IPS DF 4.7 (cell line): Measurements from ENCODE around the gene PLK3.
A peak's percentile ranks its signal among the peaks of the same experiment; 100 is the strongest.
"Not testable (repeated sequence)": the region's sequence is repeated elsewhere in the genome, so short reads cannot be mapped to it uniquely, and the experiment has no call there.

Experiments
- DNase-seq: peaks from one replicate; pipeline ENCODE4 v3.0.0-alpha.2; 2013; ENCODE audit warnings: low spot score; ENCODE audit errors: extremely low read depth

PLK3 gene

GRCh38 chr1:44808063-44808937, 8.1 kb downstream of the PLK3 start, which contains the start of gene BTBD19:
TSS of gene BTBD19 (plus strand) at chr1:44808523. CDS start at chr1:44808821, 298 bp downstream.
- DNase-seq = no peak

DNA sequence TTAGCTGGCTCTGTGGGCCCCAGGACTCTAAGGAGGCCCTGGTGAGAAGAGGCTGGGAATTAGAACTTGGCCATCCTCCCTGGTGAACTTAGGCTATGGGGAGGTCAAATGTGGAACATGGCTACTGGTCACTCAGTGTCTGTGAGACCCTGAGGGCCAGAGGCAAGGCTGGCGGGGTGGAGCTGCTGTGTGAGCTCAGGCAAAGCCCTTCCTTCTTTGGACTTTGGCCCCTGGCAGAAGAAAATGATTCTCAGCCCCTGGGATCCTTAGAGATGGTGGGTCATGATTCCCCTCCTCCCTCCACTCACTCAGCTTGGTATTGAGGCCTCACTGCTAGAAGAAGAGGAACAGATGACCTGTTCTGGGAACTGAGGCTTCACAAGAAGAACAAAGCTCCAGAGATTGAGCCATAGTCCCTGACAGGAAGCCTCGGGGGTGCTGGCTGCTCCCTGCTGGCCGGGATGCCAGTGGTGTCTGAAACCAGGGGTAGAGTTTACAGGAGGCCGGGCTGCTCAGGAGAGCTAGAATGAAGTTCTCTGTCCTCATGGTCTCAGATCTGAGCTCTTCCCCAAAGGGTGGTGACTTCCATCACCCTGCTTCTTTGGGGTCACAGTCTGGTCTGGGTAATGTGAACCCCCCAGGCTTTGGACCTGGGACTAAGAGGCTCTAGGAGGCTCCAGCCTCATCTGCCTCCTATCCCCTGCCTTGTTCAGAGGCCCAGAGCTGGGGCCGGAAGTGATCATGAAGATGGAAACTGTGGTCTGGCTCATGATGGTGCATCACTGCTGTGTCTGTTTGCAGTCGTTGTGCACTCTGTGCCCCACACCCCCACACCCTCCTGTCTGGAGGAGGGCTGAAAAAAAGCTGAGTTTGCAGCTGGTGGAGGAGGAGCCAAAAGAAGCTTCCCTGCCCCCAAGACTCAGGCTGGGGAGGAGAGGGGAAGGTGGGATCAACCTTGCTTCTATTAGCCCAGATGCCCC, 9.1 kb downstream of the PLK3 start:
- no peak for DNase-seq

DNA sequence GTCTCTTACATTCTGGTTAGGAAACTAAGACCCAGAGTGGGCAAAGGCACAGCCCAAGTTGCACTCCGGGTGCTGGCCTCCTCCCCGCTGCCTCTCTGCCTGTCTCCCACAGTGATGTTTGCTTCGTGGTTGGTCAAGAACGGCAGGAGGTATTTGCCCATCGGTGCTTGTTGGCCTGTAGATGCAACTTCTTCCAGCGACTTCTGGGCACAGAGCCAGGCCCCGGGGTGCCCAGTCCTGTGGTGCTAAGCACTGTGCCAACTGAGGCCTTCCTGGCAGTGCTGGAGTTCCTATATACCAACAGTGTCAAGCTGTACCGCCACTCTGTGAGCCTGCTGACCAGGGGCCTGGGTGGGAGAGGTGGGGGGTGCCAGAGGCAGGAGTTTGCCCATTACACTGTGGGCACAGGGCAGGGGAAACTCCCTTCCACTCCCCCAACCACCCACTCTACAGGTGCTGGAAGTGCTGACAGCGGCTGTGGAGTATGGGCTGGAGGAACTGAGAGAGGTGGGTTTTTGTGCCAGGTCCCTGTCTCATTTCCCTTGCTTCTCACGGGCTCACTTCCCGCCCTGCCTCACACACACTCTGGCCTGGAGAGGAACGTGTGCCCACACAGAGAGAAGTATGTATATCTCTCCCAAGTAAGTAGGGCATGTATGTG, 10.1 kb downstream of the PLK3 start:
- no peak for DNase-seq

- not testable (repeated sequence) for DNase-seq
Measured at GRCh38 chr1:44810762-44811105, 10.6 kb downstream of the PLK3 start.

- no peak for DNase-seq
Measured at GRCh38 chr1:44811234-44811633, 11.1 kb downstream of the PLK3 start.

- no peak for DNase-seq
Measured at GRCh38 chr1:44812822-44813543, 12.8 kb downstream of the PLK3 start.

GRCh38 chr1:44815926-44816325, 15.7 kb downstream of the PLK3 start:
- DNase-seq = not testable (repeated sequence)

GRCh38 chr1:44817307-44817706, 17.1 kb downstream of the PLK3 start:
- DNase-seq = no peak

DNA sequence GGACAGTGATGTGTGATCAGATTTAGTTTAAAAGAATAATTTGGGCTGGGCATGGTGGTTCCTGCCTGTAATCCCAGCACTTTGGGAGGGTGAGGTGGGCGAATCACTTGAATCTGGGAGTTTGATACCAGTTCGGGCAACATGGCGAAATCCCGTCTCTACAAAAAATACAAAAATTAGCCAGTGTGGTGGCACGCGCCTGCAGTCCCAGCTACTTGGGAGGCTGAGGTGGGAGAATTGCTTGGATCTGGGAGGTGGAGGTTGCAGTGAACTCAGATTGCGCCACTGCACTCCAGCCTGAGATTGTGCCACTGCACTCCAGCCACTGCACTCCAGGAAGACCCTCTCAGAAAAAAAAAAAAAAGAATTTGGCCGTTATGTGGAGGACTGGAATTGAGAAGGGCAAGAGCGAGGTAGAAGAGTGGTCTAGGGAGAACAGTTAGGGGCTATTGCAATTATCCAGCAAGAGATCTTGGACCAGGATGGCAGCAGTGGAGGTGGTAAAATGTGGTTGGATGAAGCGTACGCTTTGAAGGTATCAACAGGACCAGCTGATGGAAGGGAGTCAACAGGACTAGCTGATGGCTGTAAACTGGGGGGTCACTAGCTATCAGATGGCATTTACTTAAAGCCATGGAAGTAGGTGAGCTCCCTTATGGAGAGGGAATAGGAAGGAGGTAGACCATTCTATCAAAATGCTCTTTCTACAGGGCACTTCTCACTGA, 17.8 kb downstream of the PLK3 start:
- no peak for DNase-seq

GRCh38 chr1:44819196-44819607, 19.0 kb downstream of the PLK3 start:
- DNase-seq = no peak

DNA sequence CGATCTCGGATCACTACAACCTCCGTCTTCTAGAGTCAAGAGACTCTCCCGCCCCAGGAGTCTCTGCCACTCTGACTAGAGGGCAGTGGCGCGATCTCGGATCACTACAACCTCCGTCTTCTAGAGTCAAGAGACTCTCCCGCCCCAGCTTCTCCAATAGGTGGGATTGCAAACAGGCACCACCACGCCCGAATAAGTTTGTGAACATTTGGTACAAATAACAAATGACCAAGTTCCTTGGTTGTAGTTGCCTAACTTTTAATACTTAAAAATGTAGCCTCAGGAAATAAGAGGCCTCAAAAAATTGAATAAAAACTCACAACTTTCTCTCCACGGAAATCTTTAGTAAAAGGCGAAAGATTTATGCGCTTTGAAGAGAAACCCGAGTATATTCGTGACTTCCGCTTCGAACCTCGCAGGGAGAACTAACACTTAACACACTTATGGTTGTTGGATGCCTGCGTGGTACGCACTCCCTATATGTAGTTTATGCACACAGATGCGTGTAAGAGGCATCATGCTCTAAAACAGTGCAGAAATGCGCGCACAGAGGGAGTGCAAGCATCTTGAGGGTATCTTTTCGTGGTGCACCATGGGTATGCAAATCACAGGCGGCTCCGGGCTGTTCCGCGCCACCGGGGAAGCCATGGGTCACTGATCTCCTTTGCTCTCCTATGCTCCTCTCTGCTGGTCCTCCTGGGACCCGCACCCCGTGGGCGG, 19.6 kb downstream of the PLK3 start:
- peak; percentile 81 for DNase-seq

DNA sequence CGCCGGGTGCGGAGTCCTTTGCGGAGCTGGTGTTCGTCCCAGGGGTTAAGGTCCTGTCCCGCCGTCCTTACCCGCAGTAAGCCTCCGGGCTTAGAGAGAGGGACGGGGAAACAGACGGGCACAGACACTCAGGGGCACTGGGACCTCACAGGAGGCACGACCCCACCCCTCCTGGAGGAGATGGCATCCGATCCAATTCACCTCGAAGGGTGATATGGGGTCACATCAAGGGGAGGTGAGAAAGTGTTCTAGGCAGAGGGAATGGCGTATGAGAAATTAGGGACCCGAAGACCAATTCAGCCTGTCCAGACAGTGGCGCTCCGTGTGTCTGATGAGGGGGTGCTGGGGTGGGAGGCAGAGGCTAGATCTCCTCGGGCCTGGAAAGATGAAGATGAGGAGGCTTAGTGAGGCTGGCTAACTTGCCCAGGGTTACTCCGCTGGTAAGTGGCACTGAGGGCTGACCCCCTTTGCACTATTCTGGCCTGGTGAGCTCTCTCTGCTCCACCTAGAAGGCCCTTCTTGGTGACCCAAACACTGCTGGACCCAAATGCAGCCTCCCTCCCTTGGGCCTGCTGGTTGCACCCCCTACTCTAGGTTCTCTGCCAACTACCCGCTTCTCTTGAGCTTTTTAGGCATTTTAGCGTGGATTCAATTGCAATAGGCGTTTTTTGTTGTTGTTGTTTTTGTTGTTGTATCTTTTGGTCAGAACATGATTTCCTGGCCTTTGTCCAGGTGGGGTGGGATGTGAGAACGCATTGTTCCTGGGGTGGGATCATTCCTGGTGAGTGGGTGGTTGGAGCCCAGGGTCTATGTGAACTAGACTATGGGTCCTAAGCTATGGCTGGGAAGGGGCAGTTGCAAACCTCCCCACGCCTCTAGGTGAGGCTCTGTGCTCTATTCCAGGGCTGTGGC, 20.4 kb downstream of the PLK3 start:
- no peak for DNase-seq

GRCh38 chr1:44821240-44821715, 21.1 kb downstream of the PLK3 start:
- no peak for DNase-seq

DNA sequence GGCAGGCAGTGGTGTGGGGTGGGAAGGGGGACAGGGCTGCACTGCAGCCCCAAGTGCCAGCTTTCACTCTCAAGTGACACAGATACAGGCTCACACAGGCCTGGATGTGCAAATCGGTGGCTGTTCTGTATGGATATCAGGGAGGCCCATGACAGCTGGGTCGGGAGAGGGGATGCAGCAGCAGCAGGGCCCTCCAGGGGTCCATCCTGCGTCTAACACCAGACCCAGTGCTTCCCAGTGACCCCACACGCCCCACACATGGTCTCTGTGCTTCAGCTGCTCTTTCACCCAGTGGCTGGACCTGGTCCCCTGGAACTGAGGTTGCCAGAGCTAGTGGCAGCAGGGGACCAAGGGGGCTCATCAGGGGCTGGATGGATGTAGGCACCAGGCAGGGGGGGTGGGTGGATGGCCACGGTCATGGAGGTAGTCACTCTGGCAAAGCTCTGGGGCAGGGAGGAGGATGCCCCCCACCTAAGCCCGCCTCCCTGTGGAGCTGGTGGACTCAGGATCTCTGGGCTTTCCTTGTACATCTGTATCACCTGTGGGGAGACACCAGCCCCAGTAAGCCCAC, 22.0 kb downstream of the PLK3 start:
- DNase-seq = no peak

DNA sequence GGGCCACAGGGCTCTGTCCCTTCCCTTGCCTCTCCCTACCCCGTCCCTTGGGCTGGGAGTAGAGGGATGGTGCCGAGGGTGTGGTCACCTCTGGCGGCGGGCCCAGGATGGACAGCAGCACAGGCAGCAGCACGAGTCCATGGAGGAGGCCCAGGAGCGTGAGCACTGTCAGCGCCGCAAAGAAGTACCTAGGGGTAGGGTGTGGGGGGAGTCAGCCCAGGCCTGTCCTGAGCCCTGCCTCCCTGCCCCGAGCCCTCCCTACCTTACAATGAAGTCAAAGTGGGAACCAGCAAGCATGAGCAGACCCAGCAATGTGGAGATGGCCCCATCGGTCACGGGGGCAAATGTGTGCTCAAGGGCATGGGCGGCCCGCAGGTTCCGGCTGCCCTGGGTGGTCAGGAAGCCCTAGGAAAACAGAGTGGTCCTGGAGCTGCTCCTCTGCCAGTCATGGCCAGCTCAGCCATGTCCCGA, 22.8 kb downstream of the PLK3 start:
- DNase-seq = no peak

DNA sequence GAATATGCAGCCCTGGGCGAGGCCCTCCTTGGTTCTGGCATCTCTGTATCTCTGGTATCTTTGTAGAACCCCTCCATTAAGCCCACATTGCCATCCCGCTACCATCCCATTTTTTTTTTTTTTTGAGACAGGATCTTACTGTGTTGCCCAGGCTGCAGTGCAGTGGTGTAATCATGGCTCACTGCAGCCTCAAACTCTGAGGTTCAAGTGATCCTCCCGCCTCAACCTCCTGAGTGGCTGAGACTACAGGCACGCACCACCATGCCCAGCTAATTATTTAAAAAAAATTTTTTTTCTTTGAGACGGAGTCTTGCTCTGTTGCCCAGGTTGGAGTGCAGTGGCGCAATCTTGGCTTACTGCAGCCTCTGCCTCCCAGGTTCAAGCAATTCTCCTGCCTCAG, 24.2 kb downstream of the PLK3 start:
- DNase-seq = not testable (repeated sequence)

GRCh38 chr1:44826375-44827196, 26.4 kb downstream of the PLK3 start:
- no peak for DNase-seq
